Cardiac fibroblast (primary cell): ENCODE data around the gene SAFB.

Experiments
- DNase-seq, 2 donors: peaks; one replicate each; pipeline versions ENCODE4 v3.0.0 to v3.0.0-alpha.2; 2010; ENCODE audit warnings: low read depth in 2 of 2
- H3K4me3 ChIP-seq, 2 donors: replicated peaks in 1 of 2; 1 replicate in 1 of 2; 2 replicates in 1 of 2; pipeline ENCODE4 v1.5.1; 2011; ENCODE audit warnings: low read depth in 2 of 2, low read length in 2 of 2, mild to moderate bottlenecking in 2 of 2, moderate library complexity in 1 of 2
- CTCF ChIP-seq: IDR thresholded peaks from one replicate; pipeline ENCODE4 v1.5.1; 2011; ENCODE audit warnings: low read depth, mild to moderate bottlenecking, low read length, inconsistent platforms

The SAFB gene

GRCh38 chr19:5711025-5711424 is 88.1 kb downstream of the SAFB start:
- H3K4me3 ChIP-seq, result no peak overlapping the region
- no peak for DNase-seq
- no peak for TF ChIP-seq CTCF

- no peak for DNase-seq
- no peak overlapping the region for H3K4me3 ChIP-seq
- TF ChIP-seq CTCF, result no peak
Observed at GRCh38 chr19:5711713-5712161, 88.9 kb downstream of the SAFB start.

- no peak for TF ChIP-seq CTCF
- no peak for DNase-seq
- H3K4me3 ChIP-seq, result no peak overlapping the region
Observed at GRCh38 chr19:5713228-5713627, 90.3 kb downstream of the SAFB start.

GRCh38 chr19:5714816-5715215 is 91.9 kb downstream of the SAFB start:
- DNase-seq, result no peak
- no peak for TF ChIP-seq CTCF

GRCh38 chr19:5717215-5717935 is 94.5 kb downstream of the SAFB start:
- no peak overlapping the region for H3K4me3 ChIP-seq
- TF ChIP-seq CTCF, result no peak
- DNase-seq, result no peak

More at GRCh38 chr19:5714816-5715215, 91.9 kb downstream of the SAFB start:
- no peak overlapping the region for H3K4me3 ChIP-seq
